HG03097 (cell line): ENCODE results near the gene SLC24A3.

Source experiments
- ATAC-seq: cut with Tn5 transposase; IDR thresholded peaks from one replicate; pipeline ENCODE4 v1.9.1; 2021; ENCODE audit not compliant: unreplicated experiment, low FRiP score

The SLC24A3 gene

GRCh38 chr20:19415786-19416185 is 203.3 kb downstream of the SLC24A3 start:
- no peak for ATAC-seq

- no peak for ATAC-seq
These were observed 204.2 kb downstream of the SLC24A3 start for GRCh38 chr20:19416627-19417026.

- no peak for ATAC-seq
These were observed 207.0 kb downstream of the SLC24A3 start for GRCh38 chr20:19419396-19419795.

GRCh38 chr20:19423097-19423899 is 210.9 kb downstream of the SLC24A3 start:
- ATAC-seq, result no peak

GRCh38 chr20:19423900-19424620 is 211.6 kb downstream of the SLC24A3 start:
- no peak for ATAC-seq

- ATAC-seq, result no peak
These were observed 213.9 kb downstream of the SLC24A3 start for GRCh38 chr20:19426356-19426755.

GRCh38 chr20:19427480-19427879 is 215.0 kb downstream of the SLC24A3 start:
- ATAC-seq, result no peak

GRCh38 chr20:19427913-19428312 is 215.5 kb downstream of the SLC24A3 start:
- no peak for ATAC-seq

GRCh38 chr20:19428324-19428723 is 215.9 kb downstream of the SLC24A3 start:
- ATAC-seq, result no peak

- ATAC-seq, result no peak
These were observed 217.1 kb downstream of the SLC24A3 start for GRCh38 chr20:19429538-19429937.

GRCh38 chr20:19430641-19431315 is 218.3 kb downstream of the SLC24A3 start:
- no peak for ATAC-seq

GRCh38 chr20:19431316-19431700 is 218.9 kb downstream of the SLC24A3 start:
- no peak for ATAC-seq

- no peak for ATAC-seq
These were observed 219.5 kb downstream of the SLC24A3 start for GRCh38 chr20:19431906-19432305.

GRCh38 chr20:19433371-19434350 is 221.2 kb downstream of the SLC24A3 start:
- ATAC-seq, result no peak

- ATAC-seq, result no peak
These were observed 222.9 kb downstream of the SLC24A3 start for GRCh38 chr20:19435316-19435715.

- no peak for ATAC-seq
These were observed 223.4 kb downstream of the SLC24A3 start for GRCh38 chr20:19435821-19436220.

GRCh38 chr20:19438488-19438887 is 226.0 kb downstream of the SLC24A3 start:
- no peak for ATAC-seq

- ATAC-seq, result no peak
These were observed 228.5 kb downstream of the SLC24A3 start for GRCh38 chr20:19440660-19441527.

GRCh38 chr20:19446246-19446645 is 233.8 kb downstream of the SLC24A3 start:
- ATAC-seq, result no peak
